ENCODE results near the gene HPSE.
"Not testable (repeated sequence)": the region's sequence is repeated elsewhere in the genome, so short reads cannot be mapped to it uniquely, and the experiment has no call there.

The HPSE gene

DNA sequence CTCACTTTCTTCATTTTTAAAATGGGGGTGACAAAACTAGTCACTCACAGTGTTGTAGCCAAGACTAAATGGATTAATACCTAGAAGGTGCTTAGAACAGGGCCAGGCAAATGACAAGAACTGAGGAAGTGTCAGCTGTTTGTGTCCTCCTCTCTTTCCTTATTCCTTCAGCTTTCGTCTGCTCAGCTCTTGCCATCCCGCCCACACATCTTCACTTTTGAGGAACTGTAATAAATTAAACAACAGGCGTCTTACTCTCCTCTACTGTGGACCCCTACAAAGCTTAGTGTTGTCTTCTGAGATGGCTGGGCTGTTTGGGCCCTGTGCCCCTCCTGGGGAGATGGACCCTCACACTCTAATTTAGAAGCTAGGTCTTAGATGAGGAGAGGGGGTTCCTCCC, 2.7 kb downstream of the HPSE start:
- DNase-seq (ENCODE audit: low read depth): no peak

DNA sequence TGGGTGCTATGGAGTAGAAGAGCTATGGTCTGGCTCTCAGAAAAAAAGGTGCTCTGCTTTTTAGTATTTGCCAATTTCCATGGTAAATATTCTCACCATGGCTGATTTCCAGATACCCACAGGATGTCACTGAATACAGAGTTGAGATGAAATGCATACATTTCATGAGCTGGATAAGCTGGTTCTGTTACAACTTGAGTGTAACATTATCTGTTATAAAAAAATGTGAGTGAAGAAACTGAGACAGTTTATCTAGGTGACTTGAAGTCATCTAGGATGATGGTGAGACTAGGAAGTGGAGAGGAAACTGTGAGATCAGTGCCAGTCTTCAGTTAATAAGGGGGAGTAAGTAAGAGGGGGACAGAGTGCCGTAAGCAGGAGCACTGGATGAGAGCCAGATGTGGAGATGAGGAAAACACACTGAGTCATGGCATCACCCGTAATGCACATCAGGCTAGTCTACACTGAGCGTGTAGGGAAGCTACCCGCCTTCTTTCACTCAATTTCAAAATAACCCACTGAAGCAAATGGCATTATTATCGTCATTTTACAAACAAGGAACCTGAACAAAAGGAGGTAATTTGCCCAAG, 5.0 kb downstream of the HPSE start:
- no peak for DNase-seq (ENCODE audit: low read depth)

DNA sequence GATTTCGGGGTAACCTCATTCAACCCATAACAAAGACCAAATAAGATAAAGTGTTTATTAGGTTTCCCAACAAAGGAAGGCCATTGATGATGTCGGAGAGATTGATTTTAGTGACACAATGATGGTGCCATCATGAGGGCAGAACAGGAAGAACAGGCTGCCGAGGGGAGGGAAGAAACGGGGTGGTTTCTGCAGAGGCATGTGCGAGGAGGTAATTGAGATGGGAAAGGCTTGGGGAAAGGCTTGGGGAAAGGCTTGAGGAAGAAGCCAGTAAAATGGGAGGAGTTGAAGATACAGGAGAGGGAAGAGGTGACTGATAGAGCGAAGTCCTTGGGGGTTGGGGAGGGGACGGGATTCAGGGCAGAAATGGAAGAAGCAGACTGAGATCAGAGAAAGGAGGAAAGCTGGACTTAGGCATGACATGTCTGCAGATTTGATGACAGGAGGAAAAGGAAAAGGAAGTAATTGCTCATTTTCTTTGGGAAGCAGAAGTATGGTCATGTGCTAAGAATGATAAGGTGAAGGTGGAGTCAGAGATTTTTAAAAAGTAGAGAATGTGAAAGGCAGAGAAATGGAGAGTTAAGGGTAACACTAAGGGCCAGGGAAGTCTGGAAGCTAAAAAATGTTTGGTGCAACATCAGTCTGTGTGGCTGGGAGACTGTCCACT, 6.0 kb downstream of the HPSE start:
- DNase-seq (ENCODE audit: low read depth): no peak

DNA sequence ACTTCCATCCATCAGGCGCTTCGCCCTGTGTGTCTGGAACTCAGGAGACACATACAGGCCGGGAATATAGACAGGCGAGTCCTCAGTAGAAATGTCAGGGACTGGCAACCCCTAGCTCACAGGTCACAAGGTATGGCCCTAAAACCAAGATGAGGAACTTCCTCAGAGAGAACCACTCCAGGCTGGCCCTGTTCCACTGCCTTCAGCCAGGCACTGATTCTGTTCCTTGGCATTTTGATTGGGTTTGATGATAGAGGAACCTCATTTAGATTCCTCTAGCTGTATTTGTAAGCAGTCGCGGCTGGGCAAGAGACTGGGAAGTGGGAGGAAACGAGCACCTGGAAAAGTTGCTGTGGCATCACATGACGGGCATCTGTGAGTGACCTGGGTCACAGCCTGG, 8.1 kb downstream of the HPSE start:
- no peak for DNase-seq (ENCODE audit: low read depth)

DNA sequence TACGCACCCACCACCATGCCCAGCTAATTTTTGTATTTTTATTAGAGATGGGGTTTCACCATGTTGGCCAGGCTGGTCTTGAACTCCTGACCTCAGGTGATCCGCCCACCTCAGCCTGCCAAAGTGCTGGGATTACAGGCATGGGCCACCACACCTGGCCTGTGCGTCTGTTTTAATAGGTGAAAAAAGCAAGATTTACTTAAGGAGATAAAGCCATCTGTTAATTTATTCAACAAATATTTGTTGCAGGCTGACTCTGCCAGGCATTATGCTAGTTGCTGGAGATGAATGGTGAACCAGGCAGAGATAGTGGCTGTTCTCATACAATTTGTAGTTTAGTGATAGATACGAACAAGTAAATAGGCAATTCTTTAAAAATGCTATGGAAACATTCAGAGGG, 9.3 kb downstream of the HPSE start:
- not testable (repeated sequence) for DNase-seq (ENCODE audit: low read depth)

DNA sequence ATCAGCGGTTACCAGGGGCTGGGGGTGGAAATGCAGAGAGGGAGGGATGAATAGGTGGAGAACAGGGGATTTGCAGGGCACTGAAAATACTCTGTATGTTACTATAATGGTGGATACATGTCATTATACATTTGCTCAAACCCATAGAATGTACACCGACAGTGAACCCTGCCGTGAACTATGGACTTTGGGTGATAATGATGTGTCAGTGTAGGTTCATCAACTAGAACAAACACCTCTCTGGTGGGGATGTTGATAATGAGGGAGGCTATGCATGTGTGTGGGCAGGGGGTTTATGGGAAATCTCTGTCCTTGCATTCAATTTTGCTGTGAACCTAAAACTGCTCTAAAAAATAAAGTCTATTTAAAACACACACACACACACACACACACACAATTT, 11.5 kb downstream of the HPSE start:
- no peak for DNase-seq (ENCODE audit: low read depth)

DNA sequence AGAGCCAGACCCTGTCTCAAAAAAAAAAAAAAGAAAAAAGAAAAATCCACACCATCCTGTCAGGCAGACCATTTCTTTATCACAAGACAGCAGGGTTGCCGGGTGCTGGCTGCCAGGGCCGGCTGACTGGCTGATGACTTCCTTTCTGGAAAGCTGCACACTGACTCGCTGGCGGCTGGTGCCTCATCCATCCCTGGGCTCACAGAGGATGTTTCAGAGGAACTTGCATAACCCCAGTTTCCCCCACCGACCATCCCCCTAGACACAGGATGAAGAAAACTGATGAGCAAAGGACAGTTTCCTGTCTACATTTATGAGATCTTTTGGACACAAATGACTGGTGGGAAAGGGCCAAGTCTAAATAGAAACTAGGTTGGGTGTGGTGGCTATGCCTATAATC, 14.1 kb downstream of the HPSE start:
- no peak for DNase-seq (ENCODE audit: low read depth)

DNA sequence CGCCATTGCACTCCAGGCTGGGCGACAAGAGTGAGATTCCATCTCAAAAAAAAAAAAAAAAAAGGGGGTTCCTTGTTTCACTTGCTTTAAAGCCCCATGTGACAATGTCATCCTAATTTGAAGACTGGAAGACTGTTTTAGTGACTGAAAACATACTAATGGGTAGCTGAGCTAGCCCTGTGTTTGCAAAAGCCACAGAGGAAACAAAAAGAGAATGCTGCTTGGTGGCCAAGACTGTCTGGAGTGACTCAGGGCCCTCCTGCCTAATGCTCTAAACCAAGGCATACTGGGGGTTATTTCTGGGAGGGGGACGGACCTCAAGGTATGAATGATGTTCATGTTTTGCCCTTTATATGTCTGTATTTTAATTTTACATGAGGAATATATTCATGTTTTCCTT, 16.0 kb downstream of the HPSE start:
- no peak for DNase-seq (ENCODE audit: low read depth)

DNA sequence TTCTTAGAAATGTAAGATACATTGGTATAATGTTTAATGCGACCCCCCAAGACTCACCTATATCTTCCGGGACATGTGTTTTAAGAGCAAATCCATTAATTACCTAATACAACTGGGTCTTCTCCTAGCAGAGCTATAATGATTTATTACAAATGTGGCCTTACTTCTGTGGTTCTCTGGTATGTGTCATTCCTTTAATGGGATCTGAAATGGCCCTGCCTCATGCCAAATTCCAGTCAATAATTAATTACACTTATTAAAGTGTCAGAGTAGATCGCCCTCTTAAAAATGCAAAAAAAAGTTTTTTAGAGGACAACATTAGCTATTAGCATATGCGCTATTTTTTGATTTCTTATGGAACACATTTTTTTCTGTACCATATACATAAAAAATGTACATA, 17.0 kb downstream of the HPSE start:
- no peak for DNase-seq (ENCODE audit: low read depth)

DNA sequence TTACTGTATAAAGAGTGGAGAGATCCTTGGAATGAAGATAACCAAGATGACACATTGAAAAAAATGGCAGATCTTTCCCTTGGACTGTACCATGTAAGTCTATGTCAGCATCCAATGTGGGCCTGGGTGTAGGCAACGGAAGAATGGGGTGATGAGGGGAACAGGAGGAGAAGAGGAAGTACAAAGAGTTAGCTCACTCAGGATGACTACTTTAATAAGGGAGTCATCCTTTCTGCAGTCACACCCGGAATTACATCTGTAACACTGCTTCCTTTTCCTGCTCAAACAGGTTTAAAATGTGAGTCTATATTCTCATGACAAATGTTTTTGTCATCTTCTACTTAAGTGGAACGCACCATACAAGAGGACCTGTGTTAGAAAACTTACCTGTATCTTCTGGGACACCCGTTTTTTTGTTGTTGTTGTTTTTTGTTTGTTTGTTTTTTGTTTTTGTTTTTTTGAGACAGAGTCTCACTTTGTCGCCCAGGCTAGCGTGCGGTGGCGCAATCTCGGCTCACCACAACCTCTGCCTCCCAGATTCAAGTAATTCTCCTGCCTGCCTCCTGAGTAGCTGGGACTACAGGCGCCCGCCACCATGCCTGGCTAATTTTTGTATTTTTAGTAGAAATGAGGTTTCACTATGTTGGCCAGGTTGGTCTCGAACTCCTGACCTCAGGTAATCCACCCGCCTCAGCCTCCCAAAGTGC, 18.0 kb downstream of the HPSE start:
- DNase-seq (ENCODE audit: low read depth): no peak

DNA sequence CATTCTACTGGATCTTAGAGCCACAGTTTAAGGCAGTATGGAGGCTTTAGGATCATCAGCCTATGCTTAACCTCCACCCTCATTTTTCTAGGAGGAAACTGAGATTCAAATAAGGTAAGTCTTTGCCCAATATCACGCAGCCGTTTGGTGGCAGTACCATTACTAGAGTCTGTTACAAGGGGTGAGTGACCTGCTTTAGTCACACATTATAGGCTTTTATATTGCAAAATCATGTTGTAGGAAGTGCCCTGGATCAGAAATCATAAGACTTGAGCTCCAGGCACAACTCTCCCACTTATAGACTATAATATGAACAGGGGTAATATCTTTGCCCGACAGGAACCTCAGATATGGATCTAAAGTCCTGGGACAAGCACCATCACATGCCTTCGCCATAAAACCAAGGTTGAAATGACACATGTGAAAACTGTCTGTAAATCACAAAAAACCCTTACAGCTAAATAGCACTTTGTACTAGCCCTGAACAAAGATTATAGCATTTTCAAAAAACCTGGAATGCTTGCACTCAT, 19.2 kb downstream of the HPSE start:
- no peak for DNase-seq (ENCODE audit: low read depth)

DNA sequence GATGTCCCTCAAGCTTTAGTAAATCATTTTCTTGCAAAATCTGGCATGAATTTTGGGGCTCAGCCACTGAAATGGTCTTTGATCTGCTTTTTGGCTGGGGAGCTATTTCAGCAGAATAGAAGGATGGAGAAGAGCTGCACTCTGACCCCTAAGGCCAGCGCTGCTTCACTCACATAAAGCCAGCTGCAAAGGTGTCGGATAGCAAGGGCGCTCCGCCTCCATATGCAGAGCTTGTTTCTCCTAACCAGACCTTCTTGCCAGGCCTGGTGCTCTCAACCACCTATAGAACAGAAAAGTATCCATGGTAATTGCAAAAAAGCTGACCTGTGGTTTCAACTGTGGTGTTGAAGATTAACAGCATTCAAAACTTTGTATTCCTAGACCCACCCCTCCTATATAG, 26.0 kb downstream of the HPSE start:
- DNase-seq (ENCODE audit: low read depth): no peak

DNA sequence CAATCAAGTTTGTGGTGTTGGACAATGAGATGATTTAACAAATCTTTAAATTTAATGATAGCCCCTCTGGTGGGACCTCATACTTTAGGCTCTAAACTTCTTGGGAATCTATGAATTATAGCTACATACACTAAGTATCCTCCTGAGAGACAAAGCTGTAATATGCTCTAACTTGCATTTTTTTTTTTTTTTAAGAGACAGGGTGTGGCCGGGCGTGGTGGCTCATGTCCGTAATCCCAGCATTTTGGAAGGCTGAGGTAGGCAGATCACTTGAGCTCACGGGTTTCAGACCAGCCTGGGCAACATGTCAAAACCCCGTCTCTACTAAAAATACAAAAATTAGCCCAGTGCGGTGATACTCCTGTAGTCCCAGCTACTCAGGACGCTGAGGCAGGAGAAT, 26.7 kb downstream of the HPSE start:
- DNase-seq (ENCODE audit: low read depth): no peak

DNA sequence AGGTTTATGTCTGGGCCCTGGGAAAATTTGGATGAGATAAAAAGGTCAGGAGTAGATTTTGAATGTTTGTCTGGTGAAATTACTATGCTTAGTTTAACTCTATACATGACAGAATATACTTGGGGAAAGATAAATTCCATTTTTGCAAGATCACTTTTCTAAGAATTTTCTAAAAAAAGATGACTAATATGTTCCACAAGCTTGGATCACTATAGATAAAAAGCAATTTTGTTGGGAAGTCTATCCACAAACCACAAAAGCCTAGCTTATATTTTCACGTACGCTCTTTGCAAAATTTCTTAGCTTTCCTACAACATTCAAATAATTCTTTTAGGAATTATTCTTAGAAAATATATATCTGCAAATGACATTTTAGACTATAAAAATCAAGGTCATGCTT, 29.5 kb downstream of the HPSE start:
- DNase-seq (ENCODE audit: low read depth): no peak

DNA sequence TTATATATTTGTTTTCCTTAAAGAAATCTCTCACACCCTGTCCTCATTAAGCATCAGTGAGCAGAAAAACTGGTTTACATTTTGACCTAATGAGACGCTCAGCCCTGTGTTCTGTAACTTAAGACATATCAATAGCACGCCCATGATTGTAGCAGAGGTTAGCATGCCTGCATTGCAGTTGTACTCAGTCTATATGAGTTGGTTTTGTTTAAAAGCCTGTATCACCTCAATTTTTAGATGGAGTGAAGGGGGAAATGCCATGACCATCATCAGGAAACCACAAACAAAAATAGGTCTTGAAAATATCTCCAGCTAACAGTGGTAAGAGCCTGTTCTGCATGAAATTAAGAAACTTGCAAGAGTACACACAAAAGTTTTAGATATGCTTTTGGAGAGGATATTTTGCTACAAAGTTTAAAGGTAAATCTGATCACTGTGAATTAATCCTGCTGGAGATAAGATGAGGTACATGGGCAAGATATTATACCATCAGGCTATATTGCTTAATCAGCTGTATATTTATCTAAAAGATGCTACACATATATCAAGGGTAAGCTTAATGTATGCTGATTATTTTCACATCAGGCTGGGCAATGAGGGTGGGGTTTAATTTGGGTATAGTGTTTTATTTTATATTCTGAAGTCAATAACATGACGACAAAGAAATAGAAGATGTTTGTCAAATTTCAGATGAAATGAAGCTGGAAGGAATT, 36.9 kb downstream of the HPSE start:
- no peak for DNase-seq (ENCODE audit: low read depth)

DNA sequence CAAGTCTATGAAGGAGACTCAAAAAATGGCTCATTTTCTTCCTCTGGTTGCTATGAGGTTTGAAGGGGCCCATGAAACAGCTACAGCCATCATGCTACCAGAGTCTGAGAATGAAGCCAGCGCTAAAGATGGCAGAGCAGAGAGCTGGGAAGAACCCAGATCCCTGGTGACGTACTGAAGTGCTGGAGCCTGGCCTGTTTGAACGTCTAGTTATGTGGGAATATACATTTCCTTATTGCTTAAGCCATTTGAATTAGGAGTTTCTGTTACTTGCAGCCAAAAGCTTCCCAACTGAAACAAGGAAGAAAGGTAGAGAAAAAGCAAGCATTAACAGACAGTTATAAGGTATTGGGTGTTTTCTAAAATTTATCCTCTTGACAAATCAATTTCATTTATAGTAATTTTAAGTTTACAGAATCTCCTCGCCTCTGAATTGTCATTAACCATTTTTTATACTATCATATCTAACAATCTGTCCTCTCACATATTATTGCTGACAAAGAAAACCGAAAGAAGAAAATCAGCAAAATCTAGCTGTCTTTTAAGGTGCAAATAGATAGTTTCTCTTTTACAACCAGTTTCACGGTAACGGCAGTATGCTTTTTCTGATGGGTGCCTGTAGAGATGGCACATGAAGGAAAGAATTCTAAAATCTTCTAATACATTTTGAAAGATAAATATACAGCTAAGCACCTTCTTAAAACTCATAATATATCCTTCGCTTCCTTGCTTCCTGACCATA, 41.2 kb downstream of the HPSE start:
- no peak for DNase-seq (ENCODE audit: low read depth)

DNA sequence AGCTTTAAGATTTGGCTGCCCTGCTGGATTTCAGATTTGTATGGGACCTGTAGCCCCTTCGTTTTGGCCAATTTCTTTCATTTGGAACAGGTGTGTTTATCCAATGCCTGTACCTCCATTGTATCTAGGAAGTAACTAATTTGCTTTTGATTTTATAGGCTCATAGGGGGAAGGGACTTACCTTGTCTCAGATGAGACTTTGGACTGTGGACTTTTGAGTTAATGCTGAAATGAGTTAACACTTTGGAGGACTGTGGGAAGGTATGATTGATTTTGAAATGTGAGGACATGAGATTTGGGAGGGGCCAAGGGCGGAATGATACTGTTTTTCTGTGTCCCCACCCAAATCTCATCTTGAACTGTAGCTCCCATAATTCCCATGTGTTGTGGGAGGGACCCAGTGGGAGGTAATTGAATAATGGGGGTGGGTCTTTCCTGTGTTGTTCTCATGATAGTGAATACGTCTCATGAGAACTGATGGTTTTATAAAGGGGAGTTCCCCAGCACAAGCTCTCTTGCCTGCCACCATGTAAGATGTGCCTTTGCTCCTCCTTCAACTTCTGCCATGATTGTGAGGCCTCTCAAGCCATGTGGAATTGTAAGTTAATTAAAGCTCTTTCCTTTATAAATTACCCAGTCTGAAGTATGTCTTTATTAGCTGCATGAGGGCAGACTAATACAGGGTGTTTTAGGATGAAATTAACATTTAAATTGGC, 44.4 kb downstream of the HPSE start:
- DNase-seq (ENCODE audit: low read depth): not testable (repeated sequence)

DNA sequence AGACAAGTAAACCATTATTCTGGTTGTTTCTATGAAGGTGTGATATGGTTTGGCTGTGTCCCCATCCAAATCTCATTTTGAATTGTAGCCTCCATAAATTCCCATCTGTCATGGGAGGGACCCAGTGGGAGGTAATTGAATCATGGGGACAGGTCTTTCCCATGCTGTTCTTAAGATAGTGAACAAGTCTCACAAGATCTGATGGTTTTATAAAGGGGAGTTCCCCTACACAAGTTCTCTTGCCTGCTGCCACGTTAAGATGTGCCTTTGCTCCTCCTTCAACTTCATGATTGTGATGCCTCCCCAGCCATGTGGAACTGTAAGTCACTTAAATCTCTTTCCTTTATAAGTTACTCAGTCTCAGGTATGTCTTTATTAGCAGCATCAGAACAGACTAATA, 46.3 kb downstream of the HPSE start:
- not testable (repeated sequence) for DNase-seq (ENCODE audit: low read depth)

DNA sequence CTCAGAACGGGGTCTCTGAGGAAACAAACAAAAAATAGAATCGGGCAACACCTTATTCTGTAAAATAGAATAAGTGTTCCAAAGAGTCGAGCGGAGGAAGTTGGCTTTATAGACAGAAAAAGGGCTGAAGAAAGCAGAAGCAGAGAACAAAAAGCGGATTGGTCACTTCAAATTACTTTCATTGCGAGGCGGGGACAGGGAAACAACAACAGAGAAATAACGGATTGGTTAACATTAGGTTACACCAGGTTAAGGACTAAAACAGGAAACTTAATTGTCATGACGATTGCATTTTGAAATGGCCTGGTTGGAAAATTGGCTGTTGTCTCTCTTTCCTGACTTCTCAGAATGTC, 49.6 kb downstream of the HPSE start:
- DNase-seq (ENCODE audit: low read depth): no peak

DNA sequence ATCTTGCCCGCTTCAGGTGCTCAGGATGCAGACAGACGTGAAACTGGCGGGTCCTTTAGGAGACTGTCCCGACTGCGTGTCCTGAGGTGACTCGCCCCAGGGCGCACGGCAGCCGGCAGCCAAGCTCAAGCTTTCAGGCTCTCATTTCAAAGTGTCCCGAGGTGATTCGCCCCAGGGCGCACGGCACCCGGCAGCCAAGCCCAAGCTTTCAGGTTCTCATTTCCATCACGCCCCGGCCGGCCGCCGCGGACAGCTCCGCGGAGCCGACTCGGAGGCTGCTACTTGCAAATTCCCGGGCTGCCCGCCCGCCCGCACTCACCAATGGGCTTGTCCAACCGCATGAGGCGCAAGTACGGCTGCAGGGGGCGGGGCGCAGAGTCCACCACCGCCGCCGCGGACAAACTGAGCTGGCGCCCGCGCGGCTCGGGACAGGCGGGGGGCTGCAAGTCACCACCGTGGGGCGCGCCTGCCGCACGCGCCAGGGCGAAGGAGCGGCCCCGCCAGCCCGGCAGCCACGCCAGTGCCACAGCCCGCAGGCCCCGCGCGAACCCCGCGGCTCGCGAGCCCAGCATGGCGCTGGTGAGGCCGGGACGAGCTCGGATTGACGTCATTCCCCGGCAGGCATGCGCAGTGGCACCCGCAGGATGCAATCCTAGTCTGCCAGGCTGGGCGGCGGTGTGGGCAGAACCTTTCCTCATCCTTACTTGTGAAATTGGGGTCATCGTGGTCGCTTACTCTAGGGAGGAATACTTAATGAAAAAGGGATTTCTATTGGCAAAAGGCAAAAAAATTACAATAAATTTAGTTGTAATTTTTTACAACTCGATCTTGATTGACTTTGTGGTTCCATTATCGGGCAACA, 50.2 kb downstream of the HPSE start, which contains the start of gene COQ2:
TSS of gene COQ2 (minus strand) at position 606 of the 862 bp plus-strand sequence. CDS start at position 572, 34 bp downstream.
- peak; percentile 93 for DNase-seq (ENCODE audit: low read depth)
